ENCODE measurements around the gene GNA12.
A peak's percentile ranks its signal among the peaks of the same experiment; 100 is the strongest.
"Not testable (repeated sequence)": the region's sequence is repeated elsewhere in the genome, so short reads cannot be mapped to it uniquely, and the experiment has no call there.

The GNA12 gene

DNA sequence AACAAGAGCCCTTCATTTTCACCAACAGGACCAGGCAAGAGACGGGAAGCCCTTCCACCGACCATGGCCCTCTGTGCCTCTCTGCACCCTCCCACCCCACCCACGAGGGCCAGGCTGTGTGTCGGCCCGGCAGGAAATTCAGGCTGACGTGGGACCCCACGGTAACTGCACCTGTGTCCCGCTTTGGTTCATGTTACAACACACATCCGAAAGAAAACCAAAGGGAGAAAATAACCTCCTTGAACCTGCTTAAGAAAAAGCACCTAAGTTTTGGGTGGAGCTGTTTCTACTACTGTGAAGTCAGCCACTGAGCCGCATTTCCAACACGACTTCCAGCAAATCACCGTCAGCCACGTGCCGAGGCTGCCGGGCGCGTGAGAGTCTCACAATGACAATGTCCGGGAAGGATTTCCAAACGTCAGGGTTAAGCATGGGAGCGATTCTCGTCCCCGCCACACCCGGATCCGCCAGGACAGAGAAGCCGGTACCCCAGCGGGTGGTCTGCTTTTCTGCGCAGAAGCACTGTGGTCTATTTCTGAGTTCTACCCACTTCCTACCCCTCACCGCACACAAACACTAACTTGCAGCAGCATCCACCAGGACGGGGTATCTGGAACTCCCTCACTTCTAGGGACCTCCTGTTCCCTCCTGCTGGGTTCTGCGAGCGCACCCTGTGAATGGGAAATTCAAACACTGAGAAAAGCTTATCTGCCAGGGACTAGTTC, 119.5 kb downstream of the GNA12 start:
- DNase-seq = no peak

DNA sequence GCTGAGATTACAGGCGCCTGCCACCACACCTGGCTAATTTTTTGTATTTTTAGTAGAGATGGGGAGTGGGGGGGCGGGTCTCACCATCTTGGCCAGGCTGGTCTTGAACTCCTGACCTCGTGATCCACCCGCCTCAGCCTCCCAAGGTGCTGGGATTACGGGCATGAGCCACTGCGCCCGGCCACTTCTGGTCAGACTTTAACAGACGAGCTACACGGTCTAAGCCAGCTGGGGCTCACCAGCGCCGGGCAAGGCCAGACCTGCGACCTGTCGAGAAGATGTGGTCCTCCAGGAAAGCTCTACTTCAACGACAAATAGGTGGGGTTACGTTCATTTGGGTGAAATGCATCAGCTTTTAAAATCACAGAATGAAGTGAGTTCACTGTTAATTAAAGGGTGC, 120.1 kb downstream of the GNA12 start:
- DNase-seq = not testable (repeated sequence)

DNA sequence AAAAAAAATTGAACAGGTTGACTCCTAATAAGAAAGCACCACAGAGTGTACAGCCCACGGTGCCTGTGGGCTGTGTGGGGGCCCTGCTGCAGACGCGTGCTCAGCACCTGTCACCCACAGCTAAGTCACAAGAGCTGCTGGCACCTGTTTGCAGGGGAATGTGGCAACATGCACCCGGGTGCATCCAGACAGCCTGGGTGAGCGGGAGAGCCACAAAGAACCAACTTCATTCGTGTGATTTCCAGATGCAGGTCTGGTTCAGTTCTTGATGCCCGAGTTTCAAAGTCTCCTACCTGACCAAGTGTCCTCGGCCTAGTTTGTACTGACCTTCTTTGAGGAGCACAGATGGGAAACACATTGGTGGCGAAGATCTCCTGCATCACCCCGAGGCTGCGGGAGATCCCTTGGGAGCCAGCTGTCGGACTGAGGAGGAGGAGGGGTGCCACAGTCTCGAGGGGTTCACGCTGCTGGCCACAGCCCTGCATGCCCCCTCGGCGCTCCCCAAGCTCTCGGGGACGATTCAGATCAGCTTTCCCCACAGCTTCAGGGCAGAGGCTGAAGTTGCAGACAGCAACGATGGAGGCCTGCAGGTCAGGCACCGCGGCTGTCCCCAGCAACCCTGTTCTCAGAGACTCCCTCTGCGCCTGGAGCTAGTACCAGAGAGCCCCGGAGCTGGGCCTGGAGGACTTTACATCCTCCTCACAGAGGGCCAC, 120.8 kb downstream of the GNA12 start:
- no peak for DNase-seq

DNA sequence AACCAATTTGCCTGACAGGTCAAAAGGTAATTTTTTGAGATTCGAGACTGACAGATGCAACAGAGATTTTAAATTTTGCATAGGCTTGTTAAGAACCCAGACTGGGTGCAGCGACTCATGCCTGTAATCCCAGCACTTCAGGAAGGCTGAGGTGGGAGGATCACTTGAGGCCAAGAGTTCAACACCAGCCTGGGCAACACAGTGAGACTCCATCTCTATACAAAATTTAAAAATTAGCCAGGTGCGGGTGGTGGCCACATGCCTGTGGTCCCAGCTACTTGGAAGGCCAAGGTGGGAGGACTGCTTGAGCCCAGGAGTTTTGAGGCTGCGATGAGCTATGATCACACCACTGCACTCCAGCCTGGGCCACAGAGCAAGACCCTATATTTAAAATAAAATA, 121.5 kb downstream of the GNA12 start:
- DNase-seq = no peak

DNA sequence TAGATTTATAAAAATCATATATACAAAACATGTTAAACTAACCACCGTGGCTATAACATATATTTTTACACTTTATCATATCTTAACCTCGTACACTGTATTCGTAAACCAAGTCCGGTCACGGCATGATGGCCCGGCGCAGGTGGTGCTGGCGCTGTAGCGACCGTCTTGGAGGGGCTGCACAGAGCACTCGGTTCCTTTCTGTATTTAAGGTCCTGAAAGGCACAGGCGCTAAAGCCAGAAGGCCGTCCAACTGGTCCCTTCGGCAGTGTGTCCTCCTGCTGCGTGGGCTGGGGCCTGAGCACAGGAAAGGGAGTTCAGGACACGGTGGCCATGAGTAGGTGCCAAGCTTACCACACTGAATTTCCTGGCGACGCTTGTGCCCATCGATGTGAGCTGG, 122.3 kb downstream of the GNA12 start:
- no peak for DNase-seq

DNA sequence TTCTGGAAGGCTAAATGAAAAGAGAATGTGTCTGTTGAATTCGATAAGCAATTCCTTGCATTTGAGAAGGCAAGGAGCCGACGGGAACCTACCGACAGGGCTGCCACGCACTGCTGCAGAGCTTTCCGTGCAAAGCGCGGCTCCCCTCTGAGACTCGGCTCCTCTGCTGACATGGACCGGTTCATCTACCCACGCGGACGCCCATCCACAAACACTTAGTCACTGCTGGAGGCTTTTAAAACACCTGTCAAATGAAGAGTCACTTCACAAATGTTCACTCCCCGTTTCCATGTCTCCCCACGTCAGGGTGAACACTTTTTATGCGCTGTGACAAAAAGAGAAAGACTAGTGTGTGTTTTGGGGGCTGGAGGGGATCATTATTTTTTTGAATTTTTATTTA, 124.1 kb downstream of the GNA12 start:
- DNase-seq = no peak

DNA sequence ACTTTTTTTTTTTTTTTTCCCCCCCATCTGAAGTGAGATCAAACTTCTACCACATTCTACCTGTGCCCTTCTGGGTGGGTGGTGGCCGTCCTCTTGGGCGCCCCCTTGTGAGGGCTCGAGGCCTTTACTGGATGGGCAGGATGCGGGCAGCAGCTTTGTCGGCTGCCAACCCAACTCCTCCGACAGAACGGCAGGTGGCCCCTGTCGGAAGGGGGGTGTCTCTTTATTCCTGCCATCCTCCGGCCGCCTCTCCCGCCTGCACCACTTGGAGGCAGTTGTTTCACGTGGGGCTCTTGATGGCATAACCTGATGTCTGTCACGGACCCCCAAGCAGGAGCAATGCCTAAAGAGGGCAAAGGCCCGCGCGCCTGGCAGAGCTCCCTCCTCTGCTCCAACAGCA, 125.1 kb downstream of the GNA12 start:
- DNase-seq = peak; percentile 55 to 66

DNA sequence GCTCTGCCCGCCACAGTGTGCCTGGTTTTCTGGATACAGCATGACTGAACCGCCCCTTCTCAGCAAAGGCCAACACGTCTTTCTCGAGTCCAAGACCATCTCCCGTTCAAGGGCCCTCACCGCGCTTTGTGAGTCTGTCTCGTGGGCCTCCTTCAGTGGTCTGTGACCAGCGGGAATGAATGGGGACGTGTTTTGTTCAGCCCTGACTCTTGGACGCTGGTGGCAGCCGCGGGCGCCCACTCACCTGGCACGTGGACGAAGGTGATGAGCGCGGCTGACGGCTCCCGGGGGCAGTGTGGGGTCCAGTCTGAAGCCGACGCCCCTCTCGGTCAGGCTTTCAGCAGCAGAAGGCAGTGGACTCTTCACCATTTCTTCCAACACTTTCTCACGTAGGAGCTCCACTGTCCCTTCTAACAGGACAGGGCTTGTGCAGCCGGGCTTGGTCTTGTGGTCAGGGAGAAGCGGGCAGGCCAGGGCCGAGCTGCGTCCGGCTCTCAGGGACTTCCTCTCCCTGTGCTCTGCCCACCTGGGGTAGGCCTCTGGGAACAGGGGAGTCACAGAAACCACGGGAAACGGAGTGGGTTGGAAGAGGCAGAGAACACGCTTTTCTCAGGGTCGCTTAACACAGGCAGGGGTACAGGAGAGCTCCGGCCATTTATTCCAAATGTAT, 125.7 kb downstream of the GNA12 start:
- no peak for DNase-seq

DNA sequence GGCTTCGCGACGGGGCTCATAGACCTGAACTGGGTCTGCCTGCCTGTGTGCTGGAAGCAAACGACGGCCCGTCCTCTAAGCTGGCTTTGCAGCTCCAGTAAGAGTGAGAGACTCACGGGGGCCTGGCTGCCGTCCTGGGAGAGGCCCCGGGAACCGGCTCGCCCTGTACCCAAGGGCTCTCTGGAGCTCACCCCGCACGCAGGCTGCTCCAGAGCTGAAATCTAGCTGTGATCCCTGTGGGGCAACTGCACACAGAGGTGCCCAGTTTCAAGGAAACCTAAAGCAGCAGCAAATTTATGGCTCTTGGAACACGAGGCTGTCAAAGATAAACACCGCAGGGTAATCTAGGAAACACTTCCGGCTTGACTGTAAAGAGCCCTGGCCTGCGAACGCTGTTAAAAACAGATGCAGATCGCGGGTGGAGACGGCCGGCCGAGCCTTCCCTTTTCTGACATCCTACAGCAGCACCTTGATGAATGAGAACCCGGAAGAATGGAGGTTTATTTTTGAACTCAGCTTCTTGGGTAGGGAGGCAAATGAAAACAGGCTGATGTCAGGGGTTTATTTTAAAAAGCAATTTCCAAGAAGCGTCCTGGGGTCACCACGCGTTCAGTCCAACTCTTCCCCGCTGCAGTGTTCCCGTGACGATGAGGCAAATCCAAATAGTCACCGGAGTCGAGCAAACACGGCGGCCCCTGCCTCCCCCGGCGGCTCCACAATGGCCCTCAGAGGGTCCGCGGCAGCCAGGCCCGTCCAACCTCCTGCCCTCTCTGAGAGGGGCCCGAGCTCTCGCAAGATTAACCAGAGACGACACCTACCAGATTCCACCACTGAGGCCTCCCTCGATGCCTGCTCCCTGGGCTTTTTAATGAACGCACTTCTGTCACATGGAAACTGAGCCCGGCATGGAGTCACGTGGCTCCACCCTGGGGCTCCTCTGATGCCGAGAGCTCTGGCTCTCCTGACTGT, 126.5 kb downstream of the GNA12 start:
- DNase-seq = no peak

DNA sequence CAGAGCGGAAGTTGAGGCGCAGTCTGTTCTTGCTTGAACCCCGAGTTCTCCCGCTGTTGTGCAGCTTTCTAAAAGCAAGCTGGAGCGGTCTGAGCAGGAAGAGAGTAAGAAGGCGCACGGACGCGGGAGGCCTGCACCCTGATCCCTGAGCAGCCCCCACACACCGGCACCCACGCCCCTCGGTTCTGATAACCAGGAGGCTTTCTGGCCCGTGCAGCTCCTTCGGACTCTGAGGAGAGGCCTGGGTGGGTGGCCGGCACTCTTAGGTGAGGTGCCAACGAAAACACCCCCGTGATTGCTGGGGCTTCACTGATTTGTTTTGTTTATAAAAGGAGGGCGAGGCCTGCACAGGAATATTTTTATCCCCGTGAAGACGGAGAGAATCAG, 127.2 kb downstream of the GNA12 start:
- no peak for DNase-seq

DNA sequence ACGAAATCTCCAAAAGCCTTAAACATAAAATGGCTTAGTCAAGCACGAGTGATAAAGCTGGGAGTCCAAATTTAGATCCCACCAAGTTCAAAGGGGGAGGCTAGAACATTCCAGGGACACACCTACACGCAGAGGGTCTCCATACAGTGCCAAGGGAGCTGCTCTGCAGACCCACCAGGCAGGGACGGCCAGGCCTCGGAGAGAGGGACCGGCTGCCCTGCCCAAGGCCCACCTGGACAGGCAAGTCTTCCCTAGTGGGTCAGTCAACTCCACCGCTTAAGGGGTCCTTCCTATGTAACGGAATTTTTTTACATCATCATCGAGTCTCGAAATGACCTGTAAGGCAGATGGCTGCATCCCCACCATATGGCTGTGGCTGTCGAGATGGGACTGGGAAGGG, 127.6 kb downstream of the GNA12 start:
- no peak for DNase-seq

DNA sequence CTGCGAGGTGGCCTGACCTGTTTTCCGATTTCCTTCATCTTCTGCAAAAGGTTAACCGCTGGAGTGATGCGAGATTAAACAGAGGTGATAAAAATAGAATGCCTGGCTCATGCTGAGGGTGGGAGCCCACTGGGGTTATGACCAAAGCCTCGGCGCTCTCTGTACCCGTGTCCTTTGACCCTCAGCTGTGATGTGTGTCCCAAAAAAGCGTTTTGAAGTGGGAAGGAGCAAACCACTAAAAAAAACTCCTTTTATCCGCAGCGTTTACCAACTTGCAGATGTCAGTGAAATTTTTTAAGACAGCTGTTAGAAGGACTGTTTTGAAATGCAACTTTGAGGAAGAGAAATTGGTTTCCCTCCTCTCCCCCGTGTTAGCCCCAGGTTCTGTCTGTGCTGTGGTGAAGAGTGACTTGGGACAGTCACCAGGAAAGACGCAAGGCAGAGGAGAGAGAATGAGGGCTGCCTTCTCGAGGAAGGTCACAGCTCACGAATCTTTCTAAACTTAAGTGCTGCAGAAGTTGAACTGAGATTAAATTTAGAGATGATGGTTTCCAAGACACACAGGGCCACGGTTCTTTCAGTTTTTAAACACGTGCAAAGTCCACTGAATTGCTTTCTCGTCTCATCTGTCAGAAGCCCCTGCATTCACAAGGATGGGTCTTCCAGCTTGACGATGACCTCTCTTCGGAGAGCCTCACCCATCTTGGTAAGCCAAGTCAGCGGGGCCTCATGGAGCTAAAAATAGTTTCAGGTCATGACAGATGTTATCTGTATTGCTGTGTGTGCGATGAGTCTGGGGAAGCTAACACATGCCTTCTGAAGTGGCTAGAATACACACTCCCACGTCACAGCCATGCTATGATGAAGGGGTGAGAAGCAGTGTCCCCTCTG, 128.5 kb downstream of the GNA12 start:
- DNase-seq = peak; percentile 41 to 44

DNA sequence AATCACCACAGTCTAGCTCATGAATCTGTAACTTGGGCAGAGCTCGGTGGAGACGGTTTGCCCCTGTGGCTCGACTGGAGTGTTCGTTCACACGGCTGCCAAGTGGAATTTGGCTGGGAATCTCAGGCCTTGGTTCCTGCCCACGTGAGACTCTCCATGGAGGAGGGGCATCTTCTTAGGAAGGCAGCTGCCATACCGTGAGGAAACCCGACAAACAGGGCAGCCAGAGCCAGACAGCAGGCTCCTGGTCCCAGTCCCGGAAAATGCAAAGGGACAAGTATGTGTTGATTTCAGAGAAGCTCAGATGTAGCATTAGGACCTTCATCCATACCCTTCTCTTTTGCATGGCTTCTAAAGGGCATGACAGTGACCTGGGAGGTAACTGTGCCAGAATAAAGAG, 129.5 kb downstream of the GNA12 start:
- no peak for DNase-seq

DNA sequence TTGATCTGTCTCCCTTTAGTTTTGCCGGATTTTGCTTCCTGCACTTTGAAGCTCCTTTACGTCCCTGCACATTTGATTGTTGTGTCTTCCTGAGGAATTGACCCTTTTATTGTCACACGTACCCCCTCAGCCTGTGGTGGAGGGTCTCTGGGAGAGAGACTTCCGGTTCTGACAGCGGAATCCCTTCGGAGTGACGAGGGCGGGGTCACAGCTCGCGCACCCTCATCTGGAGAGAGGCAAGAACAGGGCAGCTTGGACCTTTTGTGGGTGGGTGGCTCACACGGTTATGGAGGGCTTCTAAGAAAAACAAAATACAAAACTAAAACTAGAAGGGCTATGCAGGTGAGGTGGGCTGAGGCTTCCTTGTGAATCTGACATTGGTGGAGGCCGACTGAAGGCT, 130.1 kb downstream of the GNA12 start:
- no peak for DNase-seq

DNA sequence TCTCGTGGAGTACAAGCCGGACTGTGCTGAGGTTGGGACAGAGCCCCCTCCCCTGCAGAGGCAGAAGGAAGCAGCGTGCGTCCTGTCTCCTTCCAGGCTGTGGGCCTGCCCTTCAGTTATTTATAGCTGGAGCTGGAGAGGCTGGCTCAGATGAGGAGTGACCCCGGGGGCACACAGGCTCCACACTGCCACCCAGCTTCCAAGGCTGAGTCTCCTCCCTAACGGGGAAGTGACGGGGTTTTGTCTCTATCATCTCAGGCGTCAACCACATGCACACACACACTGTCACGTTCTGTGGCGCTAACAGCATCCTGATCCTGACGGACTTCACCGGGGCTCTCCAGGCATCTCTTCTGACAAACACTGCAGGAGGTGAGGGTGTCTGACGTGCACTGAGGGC, 130.7 kb downstream of the GNA12 start:
- DNase-seq = no peak

DNA sequence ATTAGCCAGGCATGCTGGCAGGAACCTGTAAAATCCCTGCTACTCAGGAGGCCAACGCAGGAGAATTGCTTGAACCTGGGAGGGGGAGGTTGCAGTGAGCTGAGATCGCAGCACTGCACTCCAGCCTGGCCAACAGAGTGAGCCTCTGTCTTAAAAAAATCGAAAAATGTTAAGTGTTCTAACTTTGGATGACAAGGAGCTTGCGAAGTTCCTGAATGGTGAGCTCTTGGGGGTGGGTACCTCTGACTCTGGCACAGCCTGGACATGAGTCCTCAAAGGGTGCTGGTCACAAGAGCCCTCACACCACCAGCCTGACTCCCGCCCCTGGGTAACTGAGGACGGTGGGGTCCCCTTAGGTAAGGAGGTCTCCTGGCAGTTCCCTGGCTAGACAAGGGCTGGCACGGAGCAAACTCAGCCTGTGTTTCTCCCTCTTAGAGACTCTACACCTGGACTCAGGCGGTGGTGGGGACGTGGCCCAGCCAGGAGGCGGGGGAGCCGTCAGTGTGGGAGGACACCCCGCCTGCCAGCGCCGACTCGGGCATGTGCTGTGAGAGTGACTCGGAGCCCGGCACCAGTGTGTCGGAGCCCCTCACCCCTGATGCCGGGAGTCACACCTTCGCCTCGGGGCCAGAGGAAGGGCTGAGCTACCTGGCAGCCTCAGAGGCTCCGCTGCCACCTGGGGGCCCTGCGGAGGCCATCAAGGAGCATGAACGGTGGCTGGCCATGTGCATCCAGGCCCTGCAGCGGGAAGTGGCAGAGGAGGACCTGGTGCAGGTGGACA, 132.0 kb downstream of the GNA12 start:
- no peak for DNase-seq

DNA sequence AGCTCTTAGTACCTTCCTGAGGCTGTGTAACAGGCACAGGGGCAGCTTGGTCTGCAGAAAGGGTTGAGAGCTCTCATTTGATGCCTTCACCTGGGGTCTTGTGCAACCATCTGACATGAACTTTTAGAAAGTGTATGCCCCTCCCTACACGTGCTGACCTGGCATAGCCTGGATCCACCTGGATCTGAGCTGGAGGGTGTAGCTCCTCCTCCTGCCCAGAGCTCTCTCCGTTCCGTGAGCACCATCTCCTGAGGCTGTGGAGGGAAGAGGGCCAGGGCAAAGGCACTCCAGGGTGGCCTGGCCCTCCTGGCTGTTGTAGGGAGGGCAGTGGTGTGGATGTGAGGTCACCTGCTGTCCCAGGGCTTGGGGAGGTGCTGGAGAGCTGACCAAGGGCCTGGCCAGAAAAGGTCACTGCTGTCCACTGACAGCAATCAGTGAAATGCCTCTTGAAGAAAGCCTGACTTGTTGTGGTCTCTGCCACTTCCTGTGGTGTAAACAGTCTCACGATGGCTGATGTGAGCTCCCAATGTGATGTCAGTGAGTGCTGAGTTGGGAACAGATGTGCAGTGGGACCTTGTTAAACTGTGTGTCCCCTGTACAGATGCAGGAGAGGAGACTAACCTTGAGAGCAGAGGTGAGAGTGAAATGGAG, 133.1 kb downstream of the GNA12 start:
- no peak for DNase-seq

DNA sequence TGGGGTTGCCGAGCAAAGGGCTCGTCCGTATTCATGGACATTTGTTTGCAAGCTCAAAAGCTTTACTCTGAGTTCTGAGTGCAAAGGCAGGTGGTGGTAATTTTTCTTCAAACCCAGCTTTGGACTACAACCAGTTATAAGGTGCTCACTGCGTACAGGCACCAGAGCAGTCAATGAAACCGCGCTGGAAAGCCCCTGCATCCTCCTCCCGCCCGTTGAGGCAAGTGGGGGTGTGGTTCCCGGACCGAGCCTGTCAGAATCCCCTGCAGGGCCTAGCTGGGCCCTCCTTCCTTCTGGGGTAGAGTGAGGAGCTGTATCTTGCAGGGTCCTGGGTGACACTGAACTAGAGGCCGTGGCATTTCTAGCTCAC, 133.8 kb downstream of the GNA12 start:
- peak; percentile 45 to 54 for DNase-seq

DNA sequence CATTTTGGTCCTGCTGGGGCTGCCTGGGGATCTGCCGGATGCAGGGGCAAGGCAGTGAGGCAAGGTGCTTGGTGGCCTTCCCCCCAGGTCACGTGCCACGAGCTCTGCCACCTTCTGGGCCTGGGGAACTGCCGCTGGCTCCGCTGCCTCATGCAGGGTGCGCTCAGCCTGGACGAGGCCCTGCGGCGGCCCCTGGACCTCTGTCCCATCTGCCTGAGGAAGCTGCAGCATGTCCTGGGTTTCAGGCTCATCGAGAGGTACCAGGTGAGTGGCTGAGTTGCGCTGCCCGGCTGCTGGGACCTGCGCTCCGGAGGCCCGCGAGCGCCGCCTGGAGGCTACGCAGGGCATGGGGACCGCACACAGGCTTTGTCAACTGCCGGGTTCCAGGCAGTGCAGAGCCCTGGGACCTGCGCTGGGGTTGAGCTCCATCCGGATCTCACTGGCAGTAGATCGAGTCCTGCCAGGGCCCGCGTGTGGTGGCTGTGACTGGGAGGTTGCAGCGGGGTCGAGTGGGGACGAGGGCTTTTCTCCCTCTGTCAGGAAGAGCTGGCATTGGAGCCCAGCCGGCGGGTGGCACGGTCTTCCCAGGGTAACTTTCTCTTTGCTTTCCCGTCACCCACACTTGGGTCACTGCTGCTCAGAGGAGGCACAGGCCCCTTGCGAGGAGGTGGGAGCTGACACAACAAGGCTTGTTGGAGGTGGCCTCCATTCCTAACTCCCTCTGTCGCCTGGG, 134.4 kb downstream of the GNA12 start:
- peak; percentile 72 for DNase-seq

Measured in activated CD4-positive, alpha-beta T cell treated with anti-CD3 and anti-CD28 coated beads for 4 hours (primary cell).